Endothelial cell (in vitro differentiated cells): ENCODE data around the gene RIOK2. TPM values are rescaled to one million over a fixed set of nuclear protein-coding genes. Genes with fewer than 3 reads are reported as not detected.
"Not testable (repeated sequence)": the region's sequence is repeated elsewhere in the genome, so short reads cannot be mapped to it uniquely, and the experiment has no call there.

Experiments used
- DNase-seq: peaks from one replicate; pipeline ENCODE4 v3.0.0; 2021; ENCODE audit warnings: low spot score
- H3K27ac Mint-ChIP-seq: one replicate; pipeline ENCODE4 v1.8.0; 2021; ENCODE audit warnings: mixed read lengths, inconsistent platforms; ENCODE audit not compliant: unreplicated experiment
- H3K27me3 Mint-ChIP-seq: one replicate; pipeline ENCODE4 v1.8.0; 2021; ENCODE audit warnings: mild to moderate bottlenecking, moderate library complexity, mixed read lengths, inconsistent platforms; ENCODE audit not compliant: unreplicated experiment
- H3K36me3 Mint-ChIP-seq: one replicate; pipeline ENCODE4 v1.8.0; 2021; ENCODE audit warnings: mild to moderate bottlenecking, low read depth, mixed read lengths, inconsistent platforms; ENCODE audit not compliant: unreplicated experiment
- H3K4me1 Mint-ChIP-seq: one replicate; pipeline ENCODE4 v1.8.0; 2021; ENCODE audit warnings: mild to moderate bottlenecking, mixed read lengths, inconsistent platforms; ENCODE audit not compliant: unreplicated experiment
- H3K4me3 Mint-ChIP-seq: one replicate; pipeline ENCODE4 v1.8.0; 2021; ENCODE audit warnings: mild to moderate bottlenecking, mixed read lengths, inconsistent platforms; ENCODE audit not compliant: unreplicated experiment
- H3K9me3 Mint-ChIP-seq: one replicate; pipeline ENCODE4 v1.8.0; 2021; ENCODE audit warnings: mixed read lengths, inconsistent platforms; ENCODE audit not compliant: unreplicated experiment
- total RNA-seq: library from RNA; stranded (reverse); fragmentation: NEBNext Ultra II Directional; extraction: Animal tissue kit (Norgen Biotek cat#: 25700); gene quantifications from one replicate; pipeline ENCODE4 v1.2.1, GENCODE V29; 2021; ENCODE audit not compliant: unreplicated experiment
- TF ChIP-seq, protein P1 (sequence below): fragments of 200-600 bp; sonication (generic); IDR thresholded peaks from one replicate; pipeline ENCODE4 v1.5.0; 2021; ENCODE audit warnings: antibody characterized with exemption; ENCODE audit not compliant: unreplicated experiment

The RIOK2 gene
- total RNA-seq, 1 donor from 2014 or later: 30.7 TPM

DNA sequence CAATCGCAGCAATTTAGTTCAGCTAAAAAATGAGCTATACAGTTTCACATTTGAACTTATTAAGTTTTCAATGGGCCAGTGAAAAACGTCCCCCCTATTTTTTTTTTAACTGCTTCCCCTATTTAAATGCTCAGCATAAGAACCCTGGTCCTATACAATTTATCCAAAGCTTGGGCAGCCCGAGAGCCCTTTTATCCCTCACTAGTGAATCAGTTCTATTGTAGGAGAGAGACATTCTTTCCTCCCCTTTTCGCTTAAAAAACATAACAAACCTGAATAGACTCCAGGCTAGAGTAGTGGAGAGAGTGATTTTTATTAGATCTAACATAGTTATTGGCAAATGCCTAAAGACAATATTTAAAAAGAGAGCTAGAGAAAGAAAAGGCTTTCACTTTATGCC is 42.0 kb downstream of the RIOK2 start:
- H3K4me1 Mint-ChIP-seq: peaks cover 2% of the 10 kb centered on the region
- H3K36me3 Mint-ChIP-seq: no peaks in the 10 kb centered on the region
- DNase-seq: no peak
- no peaks in the 10 kb centered on the region for H3K27me3 Mint-ChIP-seq
- no peak overlapping the region for H3K4me3 Mint-ChIP-seq
- H3K27ac Mint-ChIP-seq: no peak overlapping the region
- H3K9me3 Mint-ChIP-seq: no peaks in the 10 kb centered on the region
- TF ChIP-seq, protein P1, sequence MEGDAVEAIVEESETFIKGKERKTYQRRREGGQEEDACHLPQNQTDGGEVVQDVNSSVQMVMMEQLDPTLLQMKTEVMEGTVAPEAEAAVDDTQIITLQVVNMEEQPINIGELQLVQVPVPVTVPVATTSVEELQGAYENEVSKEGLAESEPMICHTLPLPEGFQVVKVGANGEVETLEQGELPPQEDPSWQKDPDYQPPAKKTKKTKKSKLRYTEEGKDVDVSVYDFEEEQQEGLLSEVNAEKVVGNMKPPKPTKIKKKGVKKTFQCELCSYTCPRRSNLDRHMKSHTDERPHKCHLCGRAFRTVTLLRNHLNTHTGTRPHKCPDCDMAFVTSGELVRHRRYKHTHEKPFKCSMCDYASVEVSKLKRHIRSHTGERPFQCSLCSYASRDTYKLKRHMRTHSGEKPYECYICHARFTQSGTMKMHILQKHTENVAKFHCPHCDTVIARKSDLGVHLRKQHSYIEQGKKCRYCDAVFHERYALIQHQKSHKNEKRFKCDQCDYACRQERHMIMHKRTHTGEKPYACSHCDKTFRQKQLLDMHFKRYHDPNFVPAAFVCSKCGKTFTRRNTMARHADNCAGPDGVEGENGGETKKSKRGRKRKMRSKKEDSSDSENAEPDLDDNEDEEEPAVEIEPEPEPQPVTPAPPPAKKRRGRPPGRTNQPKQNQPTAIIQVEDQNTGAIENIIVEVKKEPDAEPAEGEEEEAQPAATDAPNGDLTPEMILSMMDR: no peak

DNA sequence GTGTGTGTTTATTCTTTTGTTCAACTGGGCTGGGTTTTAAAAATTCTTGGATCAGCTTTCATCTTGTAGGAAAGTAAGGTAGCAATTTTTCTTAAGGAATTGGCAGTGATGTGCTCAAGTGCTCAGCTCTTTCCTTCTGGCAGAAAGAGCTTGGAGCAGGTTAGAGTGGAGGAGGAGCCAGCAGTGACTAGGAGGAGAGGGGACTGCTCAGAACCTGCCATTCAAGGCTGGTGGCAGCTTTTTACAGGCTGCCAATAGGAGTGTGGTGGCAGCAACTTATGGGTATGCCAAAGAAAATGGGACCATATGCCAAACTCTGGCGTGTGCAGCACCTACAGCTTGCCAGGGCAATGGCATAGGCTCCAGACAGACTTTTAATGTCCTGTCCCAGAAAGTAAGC is 42.8 kb downstream of the RIOK2 start:
- H3K4me3 Mint-ChIP-seq, DNase-seq, H3K36me3 Mint-ChIP-seq, H3K27me3 Mint-ChIP-seq, H3K9me3 Mint-ChIP-seq, H3K4me1 Mint-ChIP-seq, H3K27ac Mint-ChIP-seq: not testable (repeated sequence)

DNA sequence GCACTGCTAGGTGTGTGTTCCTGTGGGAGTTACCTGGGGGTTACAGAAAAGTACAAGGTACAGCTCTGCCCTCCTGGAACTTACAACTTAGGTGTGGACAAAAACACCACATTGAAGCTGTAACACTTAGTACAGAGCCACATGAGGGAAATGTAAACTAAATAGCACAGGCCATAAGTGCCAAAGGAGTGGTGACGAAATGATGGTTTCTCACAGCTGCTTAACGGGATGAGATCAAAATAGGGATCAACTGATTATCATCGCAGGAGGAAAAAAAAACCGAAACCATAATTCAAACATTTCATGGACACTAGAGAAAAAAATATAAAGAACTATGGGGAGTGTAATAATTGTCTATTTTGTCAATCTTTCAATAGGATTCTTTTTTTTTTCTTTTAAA is 46.6 kb downstream of the RIOK2 start:
- H3K4me1 Mint-ChIP-seq: no peaks in the 10 kb centered on the region
- no peak overlapping the region for H3K27ac Mint-ChIP-seq
- DNase-seq: no peak
- TF ChIP-seq, protein P1: no peak
- H3K9me3 Mint-ChIP-seq: no peaks in the 10 kb centered on the region
- H3K36me3 Mint-ChIP-seq: no peaks in the 10 kb centered on the region
- H3K27me3 Mint-ChIP-seq: peaks cover 1% of the 10 kb centered on the region
- H3K4me3 Mint-ChIP-seq: no peak overlapping the region

DNA sequence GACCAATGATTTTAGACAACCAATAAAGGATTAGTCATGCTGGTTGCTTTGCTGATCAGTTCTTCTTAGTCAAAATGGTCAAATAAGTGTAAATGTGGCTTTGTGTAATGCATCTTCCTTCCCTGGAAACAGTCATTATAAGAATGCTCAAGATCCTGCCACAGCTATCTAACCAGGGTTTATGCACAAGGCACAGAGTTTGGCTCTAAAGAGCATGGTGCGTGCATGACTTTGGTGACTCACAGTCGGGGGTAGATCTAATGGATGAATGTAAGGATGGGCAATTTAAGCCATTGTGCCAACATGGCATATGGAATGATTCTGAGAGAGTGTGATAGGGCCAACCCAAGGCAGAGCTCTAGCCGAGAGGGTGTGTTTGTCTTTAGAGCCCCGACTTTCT is 47.2 kb downstream of the RIOK2 start:
- peaks cover 1% of the 10 kb centered on the region for H3K27me3 Mint-ChIP-seq
- H3K27ac Mint-ChIP-seq: no peak overlapping the region
- no peaks in the 10 kb centered on the region for H3K4me1 Mint-ChIP-seq
- TF ChIP-seq, protein P1: no peak
- H3K36me3 Mint-ChIP-seq: no peaks in the 10 kb centered on the region
- no peak overlapping the region for H3K4me3 Mint-ChIP-seq
- H3K9me3 Mint-ChIP-seq: no peaks in the 10 kb centered on the region
- DNase-seq: no peak

DNA sequence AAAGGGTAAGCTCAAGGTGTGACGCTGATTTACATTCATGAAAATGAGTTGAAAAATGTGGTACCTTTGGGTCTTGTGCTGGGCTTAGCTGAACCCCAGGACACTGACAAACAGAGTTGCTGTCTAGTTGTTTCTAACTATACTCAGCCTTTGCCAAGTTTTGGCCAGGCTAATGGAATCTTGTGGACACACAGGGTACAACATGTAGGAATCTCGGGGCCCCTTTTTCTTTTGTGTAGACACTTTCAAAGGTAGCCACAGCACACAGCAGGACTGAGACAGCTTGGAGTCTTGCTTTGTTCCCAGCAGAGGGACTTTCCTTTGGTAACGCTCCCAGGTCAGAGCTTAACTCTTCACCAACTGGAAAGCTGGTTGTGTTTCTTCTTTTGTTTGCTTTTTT is 48.4 kb downstream of the RIOK2 start:
- no peak for DNase-seq
- H3K4me3 Mint-ChIP-seq: no peak overlapping the region

More for the DNA sequence above, 48.4 kb downstream of the RIOK2 start:
- Mint-ChIP-seq H3K4me1 (no peaks in the 10 kb centered on the region), H3K27ac (no peak overlapping the region), H3K36me3 (no peaks in the 10 kb centered on the region), H3K27me3 (peaks cover 1% of the 10 kb centered on the region), H3K9me3 (no peaks in the 10 kb centered on the region)
- TF ChIP-seq, protein P1: no peak
